HUES64 (cell line): ENCODE measurements around the gene TSEN2.
"Not testable (repeated sequence)": the region's sequence is repeated elsewhere in the genome, so short reads cannot be mapped to it uniquely, and the experiment has no call there.

ENCODE experiments used
- H3K27ac ChIP-seq: 2 replicates; pipeline ENCODE4 v1.7.0; 2013; ENCODE audit warnings: low read depth, low read length, inconsistent platforms
- H3K27me3 ChIP-seq: 2 replicates; pipeline ENCODE4 v1.6.1; 2013; ENCODE audit warnings: mild to moderate bottlenecking, low read length; ENCODE audit not compliant: insufficient read depth
- H3K36me3 ChIP-seq: 2 replicates; pipeline ENCODE4 v1.6.1; 2013; ENCODE audit warnings: mild to moderate bottlenecking, low read length; ENCODE audit not compliant: insufficient read depth
- H3K4me1 ChIP-seq: 2 replicates; pipeline ENCODE4 v1.6.1; 2013; ENCODE audit warnings: mild to moderate bottlenecking, low read length, moderate library complexity; ENCODE audit not compliant: insufficient read depth
- H3K4me3 ChIP-seq: 2 replicates; pipeline ENCODE4 v1.5.1; 2013; ENCODE audit warnings: mild to moderate bottlenecking, low read length, moderate library complexity
- H3K9ac ChIP-seq: 2 replicates; pipeline ENCODE4 v1.6.1; 2013; ENCODE audit warnings: mild to moderate bottlenecking, low read depth, low read length
- H3K9me3 ChIP-seq: 2 replicates; pipeline ENCODE4 v1.6.1; 2013; ENCODE audit warnings: low read depth, low read length; ENCODE audit not compliant: insufficient read depth
- WGBS: fragments of 150-250, 120-280 bp; methylation state at CpG from one replicate; pipeline ENCODE4 v1.1.7; 2013; ENCODE audit warnings: missing lambda C conversion rate; 5-methylcytosine and 5-hydroxymethylcytosine counted together

TSEN2 gene

DNA sequence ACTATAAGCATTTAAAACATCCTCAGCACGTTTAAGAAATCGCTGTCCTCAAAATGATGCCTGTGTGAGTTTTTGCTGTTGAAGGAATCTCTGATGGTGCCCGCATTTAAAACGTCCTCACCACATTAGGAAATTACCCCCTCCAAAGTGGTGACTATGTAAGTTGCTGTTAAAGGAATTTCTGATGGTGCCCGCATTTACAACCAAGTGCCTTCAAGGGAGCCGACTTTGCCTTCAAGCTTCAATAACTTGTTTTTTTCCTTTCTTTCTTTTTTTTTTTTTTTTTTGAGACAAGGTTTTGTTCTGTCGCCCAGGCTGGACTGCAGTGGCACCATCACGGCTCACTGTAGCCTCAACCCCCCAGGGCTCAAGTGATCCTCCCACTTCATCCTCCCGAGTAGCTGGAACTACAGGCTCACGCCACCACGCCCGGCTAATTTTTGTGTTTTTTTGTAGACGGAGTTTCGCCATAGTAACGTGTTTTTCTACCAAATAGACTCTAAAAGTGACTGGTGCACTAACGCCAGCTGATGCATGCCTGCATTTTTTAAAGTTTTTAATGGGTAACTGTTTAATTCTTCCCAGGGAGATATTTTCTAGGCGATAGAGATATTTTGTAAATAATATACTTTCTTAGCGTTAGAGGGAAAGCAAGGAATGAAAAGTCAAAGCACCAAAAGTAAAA, 19.0 kb upstream of the TSEN2 start:
- Histone ChIP-seq H3K4me3 (no peak overlapping the region), H3K36me3 (no peaks in the 10 kb centered on the region), H3K9me3 (no peaks in the 10 kb centered on the region), H3K27me3 (no peaks in the 10 kb centered on the region), H3K27ac (no peak overlapping the region), H3K9ac (no peak overlapping the region), H3K4me1 (0 out of 2 replicates have a peak, but pooled peaks cover 9% of the 10 kb centered on the region)
- WGBS = 91% methylated on average over 16 of the region's 18 CpGs

DNA sequence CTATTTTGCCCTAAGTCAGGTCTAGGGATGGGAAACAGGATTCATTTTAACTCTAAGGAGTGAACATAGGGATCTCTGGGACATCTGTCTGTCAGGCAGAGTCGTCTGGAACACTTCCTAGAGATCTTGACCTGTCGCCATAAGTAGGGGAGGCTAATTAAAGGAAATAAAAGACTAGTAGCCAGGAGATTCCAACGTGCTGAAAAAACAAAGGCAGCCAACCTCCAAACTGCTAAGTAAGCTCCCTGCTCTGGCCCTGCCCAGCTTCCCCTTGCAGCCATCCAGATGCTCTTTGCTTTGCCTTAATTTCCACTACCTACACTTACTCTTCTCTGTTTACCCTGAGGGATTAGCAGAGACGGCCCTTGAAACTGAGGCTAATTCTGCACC, 18.4 kb upstream of the TSEN2 start:
- Histone ChIP-seq H3K9me3 (no peaks in the 10 kb centered on the region), H3K9ac (no peak overlapping the region), H3K27me3 (no peaks in the 10 kb centered on the region), H3K4me3 (no peak overlapping the region), H3K36me3 (no peaks in the 10 kb centered on the region), H3K27ac (no peak overlapping the region), H3K4me1 (0 out of 2 replicates have a peak, but pooled peaks cover 8% of the 10 kb centered on the region)
- WGBS = 64% methylated on average over 4 of the region's 4 CpGs

DNA sequence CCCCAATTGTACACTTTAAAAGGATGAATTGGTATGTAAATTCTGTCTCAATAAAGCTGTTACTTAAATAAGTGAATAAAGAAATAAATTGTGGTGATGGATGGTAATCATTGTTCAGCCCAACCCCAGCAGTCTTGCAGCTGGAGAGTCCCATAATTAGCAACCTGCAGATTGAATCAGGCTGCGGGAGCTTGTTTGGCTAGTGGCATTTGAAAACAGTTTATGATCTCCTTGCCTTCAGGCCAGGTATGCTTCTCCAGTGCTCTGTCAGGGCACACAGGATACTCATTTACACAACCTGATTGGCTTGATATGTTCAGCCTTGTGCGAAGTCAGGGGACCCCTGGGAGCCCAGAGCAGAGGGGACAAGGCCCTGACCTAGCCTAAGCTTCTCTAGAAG, 16.5 kb upstream of the TSEN2 start:
- Histone ChIP-seq H3K27ac (no peak overlapping the region), H3K4me3 (no peak overlapping the region), H3K4me1 (0 out of 2 replicates have a peak, but pooled peaks cover 5% of the 10 kb centered on the region), H3K9ac (no peak overlapping the region), H3K9me3 (no peaks in the 10 kb centered on the region), H3K36me3 (no peaks in the 10 kb centered on the region), H3K27me3 (no peaks in the 10 kb centered on the region)
- WGBS = 91% methylated on average over 2 of the region's 2 CpGs

DNA sequence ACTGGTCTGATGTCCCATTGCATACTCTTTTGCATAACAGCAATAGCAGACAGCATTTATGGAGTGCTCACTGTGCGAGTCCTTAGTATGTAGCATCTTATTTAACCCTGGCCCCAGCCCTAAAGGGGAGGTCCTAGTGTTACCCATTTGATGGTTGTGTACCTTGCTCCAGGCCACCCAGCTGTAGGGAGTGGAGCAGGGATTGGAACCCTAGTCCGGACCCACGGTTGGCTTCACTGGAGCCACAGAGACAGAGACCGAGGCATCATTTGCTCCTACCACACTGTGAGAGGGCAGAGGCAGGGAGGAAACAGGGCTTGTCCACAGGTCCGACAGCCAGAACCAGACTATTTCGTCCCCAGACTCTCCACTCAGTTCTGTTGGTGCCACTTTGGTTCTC, 16.0 kb upstream of the TSEN2 start:
- no peaks in the 10 kb centered on the region for H3K36me3 ChIP-seq
- no peak overlapping the region for H3K4me3 ChIP-seq
- 0 out of 2 replicates have a peak, but pooled peaks cover 5% of the 10 kb centered on the region for H3K4me1 ChIP-seq
- no peaks in the 10 kb centered on the region for H3K27me3 ChIP-seq
- 94% methylated on average over 6 of the region's 6 CpGs for WGBS
- no peaks in the 10 kb centered on the region for H3K9me3 ChIP-seq
- no peak overlapping the region for H3K9ac ChIP-seq
- H3K27ac ChIP-seq = no peak overlapping the region

DNA sequence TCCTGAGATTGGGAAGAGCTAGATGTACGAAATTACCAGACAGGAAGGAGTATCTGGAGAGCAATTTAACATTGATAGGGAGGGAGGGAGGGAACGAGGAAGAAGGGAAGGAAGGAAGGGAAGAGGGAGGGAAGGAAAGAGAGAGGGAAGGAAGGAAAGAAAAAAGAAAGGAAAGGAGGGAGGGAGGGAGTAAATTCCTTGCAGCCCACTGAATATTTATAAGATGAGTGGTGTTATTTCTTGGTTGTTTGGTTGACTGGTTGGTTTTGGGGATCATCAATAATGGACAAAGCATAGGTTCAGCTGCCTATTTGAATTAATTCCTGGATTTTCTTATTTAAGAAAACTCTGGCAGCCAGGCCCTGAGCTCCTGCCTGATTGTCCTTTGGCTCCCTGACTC, 15.5 kb upstream of the TSEN2 start:
- Histone ChIP-seq H3K27ac (no peak overlapping the region), H3K27me3 (no peaks in the 10 kb centered on the region), H3K4me1 (0 out of 2 replicates have a peak, but pooled peaks cover 5% of the 10 kb centered on the region), H3K4me3 (no peak overlapping the region), H3K9ac (no peak overlapping the region), H3K9me3 (no peaks in the 10 kb centered on the region), H3K36me3 (no peaks in the 10 kb centered on the region)
- 88% methylated on average over 2 of the region's 2 CpGs for WGBS

DNA sequence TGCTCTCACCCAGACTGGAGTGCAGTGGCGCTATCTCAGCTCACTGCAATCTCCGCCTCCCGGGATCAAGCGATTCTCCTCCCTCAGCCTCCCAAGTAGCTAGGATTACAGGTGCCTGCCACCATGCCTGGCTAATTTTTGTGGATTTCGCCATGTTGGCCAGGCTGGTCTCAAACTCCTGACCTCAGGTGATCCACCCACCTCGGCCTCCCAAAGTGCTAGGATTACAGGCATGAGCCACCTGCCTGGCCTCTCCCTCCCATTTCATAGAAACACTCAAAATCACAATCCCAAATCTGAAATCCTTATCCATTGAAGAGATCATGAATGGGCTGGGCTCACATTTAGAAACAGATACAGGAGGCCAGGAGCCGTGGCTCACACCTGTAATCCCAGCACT, 15.1 kb upstream of the TSEN2 start:
- not testable (repeated sequence) for H3K4me1 ChIP-seq, H3K4me3 ChIP-seq, H3K27ac ChIP-seq, H3K27me3 ChIP-seq, H3K9ac ChIP-seq, H3K36me3 ChIP-seq, H3K9me3 ChIP-seq
- WGBS = 67% methylated on average over 7 of the region's 7 CpGs

DNA sequence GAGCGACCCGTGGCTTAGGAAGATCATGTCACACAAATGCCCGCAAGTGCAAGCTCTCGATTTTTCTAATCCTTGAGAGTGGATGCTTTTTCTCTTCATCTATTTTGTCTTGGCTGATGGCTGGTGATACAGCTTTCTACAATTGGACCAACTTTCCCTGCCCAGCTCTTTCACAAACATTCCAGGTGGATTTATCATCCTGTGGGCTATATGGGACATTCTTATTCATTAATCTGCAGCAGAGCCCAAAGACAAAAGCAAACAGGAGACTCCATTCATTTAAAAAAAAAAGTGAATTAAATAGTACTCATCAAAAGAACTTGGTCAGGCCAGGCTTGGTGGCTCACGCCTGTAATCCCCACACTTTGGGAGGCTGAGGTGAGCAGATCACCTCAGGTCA, 14.2 kb upstream of the TSEN2 start:
- Histone ChIP-seq H3K27me3 (no peaks in the 10 kb centered on the region), H3K9me3 (no peaks in the 10 kb centered on the region), H3K27ac (no peak overlapping the region), H3K36me3 (no peaks in the 10 kb centered on the region), H3K4me3 (no peak overlapping the region), H3K4me1 (0 out of 2 replicates have a peak, but pooled peaks cover 5% of the 10 kb centered on the region), H3K9ac (no peak overlapping the region)
- WGBS = 87% methylated on average over 5 of the region's 5 CpGs

DNA sequence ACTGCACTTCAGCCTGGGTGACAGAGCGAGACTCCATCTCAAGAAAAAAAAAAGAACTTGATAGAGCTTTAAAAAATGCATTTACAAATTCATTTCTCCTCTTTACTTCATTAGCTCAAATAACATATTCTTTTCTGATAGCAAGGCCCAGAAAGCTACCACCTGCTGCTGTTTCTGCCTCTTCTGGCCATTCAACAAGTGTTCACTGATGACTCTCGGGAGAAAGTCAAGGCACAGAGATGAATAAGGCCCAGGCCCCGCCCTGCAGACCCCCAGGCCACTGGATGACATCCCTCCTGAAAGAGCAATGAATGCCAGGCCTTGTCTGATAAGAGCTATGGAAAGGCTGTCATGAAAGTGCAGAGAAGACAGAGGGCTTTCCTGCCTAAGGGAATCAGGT, 13.6 kb upstream of the TSEN2 start:
- no peaks in the 10 kb centered on the region for H3K9me3 ChIP-seq
- H3K27me3 ChIP-seq = no peaks in the 10 kb centered on the region
- no peaks in the 10 kb centered on the region for H3K36me3 ChIP-seq
- H3K4me1 ChIP-seq = 0 out of 2 replicates have a peak, but pooled peaks cover 5% of the 10 kb centered on the region
- H3K4me3 ChIP-seq = no peak overlapping the region
- no peak overlapping the region for H3K27ac ChIP-seq
- WGBS = 93% methylated on average over 3 of the region's 3 CpGs
- H3K9ac ChIP-seq = no peak overlapping the region

DNA sequence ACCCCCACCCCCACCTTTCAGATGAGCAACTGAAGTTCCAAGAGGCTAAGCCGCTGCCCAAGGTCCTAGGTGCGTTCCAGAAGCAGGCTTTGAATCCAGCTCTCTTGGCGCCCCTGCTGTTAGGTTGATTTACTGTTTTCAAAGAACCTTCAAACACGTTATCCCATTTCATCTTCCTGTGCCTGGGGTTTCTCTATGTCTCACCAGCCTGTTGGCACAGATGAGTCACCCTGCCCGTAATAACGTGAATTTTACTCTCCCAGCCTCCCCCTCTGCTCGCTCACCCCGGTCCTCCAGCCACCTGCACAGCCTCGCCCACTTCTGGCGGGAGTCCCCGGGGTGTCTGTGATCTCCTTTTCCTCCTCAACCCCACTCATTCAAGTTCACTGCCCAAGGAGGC, 13.0 kb upstream of the TSEN2 start:
- H3K27ac ChIP-seq = no peak overlapping the region
- 63% methylated on average over 11 of the region's 11 CpGs for WGBS
- no peak overlapping the region for H3K9ac ChIP-seq

DNA sequence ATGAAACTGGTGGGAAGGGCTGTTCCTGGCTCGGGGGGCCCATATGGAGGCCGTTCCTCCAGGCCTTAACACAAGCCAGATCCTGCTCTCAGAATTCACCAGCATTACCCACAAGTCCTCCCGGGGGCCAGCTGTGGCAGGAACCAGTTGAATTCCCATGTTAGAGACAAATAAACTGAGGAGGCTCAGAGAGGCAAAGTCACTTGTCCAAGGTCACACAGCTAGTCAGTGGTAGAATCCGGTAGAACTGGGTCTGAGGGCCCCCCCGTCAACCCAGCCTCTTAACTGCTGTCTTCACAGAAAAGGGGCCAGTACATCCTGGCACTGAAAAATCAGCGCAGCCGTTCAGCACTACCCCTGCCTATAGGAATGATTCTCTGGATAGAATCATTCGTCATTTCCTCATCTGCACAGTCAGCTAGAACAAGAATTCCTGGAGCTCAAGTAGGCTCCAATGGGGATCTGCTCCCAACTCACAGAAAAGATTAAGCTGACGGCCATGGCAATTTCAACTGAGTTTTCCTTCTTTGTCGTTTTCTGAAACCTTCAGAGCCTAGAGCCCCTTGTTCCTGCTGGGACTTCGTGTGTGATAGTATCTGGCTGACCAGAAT, 12.2 kb upstream of the TSEN2 start:
- no peak overlapping the region for H3K27ac ChIP-seq
- 86% methylated on average over 11 of the region's 11 CpGs for WGBS
- no peak overlapping the region for H3K9ac ChIP-seq
- no peaks in the 10 kb centered on the region for H3K36me3 ChIP-seq
- no peaks in the 10 kb centered on the region for H3K27me3 ChIP-seq
- no peak overlapping the region for H3K4me3 ChIP-seq
- no peaks in the 10 kb centered on the region for H3K9me3 ChIP-seq
- no peaks in the 10 kb centered on the region for H3K4me1 ChIP-seq

More for the DNA sequence above, 13.0 kb upstream of the TSEN2 start:
- Histone ChIP-seq H3K36me3 (no peaks in the 10 kb centered on the region), H3K4me1 (no peaks in the 10 kb centered on the region), H3K9me3 (no peaks in the 10 kb centered on the region), H3K27me3 (no peaks in the 10 kb centered on the region), H3K4me3 (no peak overlapping the region)

DNA sequence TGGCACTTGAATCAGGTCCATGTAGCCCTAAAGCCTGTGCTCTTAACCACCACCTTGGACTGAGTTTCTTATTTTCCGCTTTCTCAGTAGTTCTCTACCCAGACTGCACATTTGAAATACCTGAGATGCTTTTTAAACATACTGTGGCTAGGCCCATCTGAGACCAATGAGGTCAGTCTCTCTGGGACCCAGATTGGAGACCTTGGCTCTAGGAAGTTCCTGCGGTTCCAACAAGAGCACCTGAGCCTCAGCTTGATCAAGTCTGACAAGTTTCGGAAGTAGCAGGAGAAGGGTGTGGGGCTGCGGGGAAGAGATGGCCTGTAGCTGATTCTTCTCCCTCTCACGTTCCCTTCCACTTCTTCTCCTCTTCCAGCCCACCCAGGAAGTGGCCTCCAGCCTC, 11.5 kb upstream of the TSEN2 start:
- WGBS = 85% methylated on average over 4 of the region's 5 CpGs
- H3K9ac ChIP-seq = no peak overlapping the region
- H3K36me3 ChIP-seq = no peaks in the 10 kb centered on the region
- H3K4me3 ChIP-seq = no peak overlapping the region
- H3K27me3 ChIP-seq = no peaks in the 10 kb centered on the region
- no peaks in the 10 kb centered on the region for H3K9me3 ChIP-seq
- no peak overlapping the region for H3K27ac ChIP-seq
- H3K4me1 ChIP-seq = no peaks in the 10 kb centered on the region
